Ascending aorta (tissue), 2 donors: ENCODE data around the gene YIF1A. TPM values are rescaled to one million over a fixed set of nuclear protein-coding genes. Genes with fewer than 3 reads are reported as not detected.

Experiments used
- DNase-seq, 2 donors: peaks; one replicate each; pipeline ENCODE4 v3.0.0-alpha.2; 2019; ENCODE audit warnings: low spot score in 2 of 2
- H3K27ac ChIP-seq, 2 donors: fragments of 200-600 bp; sonication (generic); one replicate each; pipeline ENCODE4 v1.5.1; 2016 to 2017; ENCODE audit warnings: mild to moderate bottlenecking in 1 of 2
- H3K27me3 ChIP-seq: fragments of 200-600 bp; sonication (generic); one replicate; pipeline ENCODE4 v1.5.1; 2017
- H3K36me3 ChIP-seq, 2 donors: fragments of 200-600 bp; sonication (generic); one replicate each; pipeline ENCODE4 v1.5.1; 2016
- H3K4me1 ChIP-seq, 2 donors: fragments of 200-600 bp; sonication (generic); one replicate each; pipeline ENCODE4 v1.5.1; 2016 to 2017; ENCODE audit warnings: mild to moderate bottlenecking in 1 of 2
- H3K4me3 ChIP-seq, 2 donors: fragments of 200-600 bp; sonication (generic); one replicate each; pipeline ENCODE4 v1.5.1; 2016 to 2017; ENCODE audit warnings: mild to moderate bottlenecking in 1 of 2
- H3K9me3 ChIP-seq, 2 donors: fragments of 200-600 bp; sonication (generic); one replicate each; pipeline ENCODE4 v1.5.1; 2016
- intact Hi-C: fragments of 100-400 bp; cut with DNase I; formaldehyde crosslinking; loops from one replicate; pipeline ENCODE4 v1.15.1; 2023
- total RNA-seq: library from RNA; depleted of rRNA; stranded (reverse); fragments of >200 nt; gene quantifications from one replicate; pipeline ENCODE4 v1.1.0, GENCODE V29; 2016
- TF ChIP-seq, protein P1 (sequence below), 3 experiments: fragments of 200-600 bp in 2 of 3; fragments of 450-650 bp in 1 of 3; sonication (generic) in 2 of 3; IDR thresholded peaks; one replicate each; pipeline ENCODE4 v1.5.1; 2016 to 2019; ENCODE audit warnings: antibody characterized with exemption in 3 of 3, mild to moderate bottlenecking in 1 of 3, moderate library complexity in 1 of 3

Gene YIF1A
- total RNA-seq, 1 donor from 2014 or later: 161 TPM

DNA sequence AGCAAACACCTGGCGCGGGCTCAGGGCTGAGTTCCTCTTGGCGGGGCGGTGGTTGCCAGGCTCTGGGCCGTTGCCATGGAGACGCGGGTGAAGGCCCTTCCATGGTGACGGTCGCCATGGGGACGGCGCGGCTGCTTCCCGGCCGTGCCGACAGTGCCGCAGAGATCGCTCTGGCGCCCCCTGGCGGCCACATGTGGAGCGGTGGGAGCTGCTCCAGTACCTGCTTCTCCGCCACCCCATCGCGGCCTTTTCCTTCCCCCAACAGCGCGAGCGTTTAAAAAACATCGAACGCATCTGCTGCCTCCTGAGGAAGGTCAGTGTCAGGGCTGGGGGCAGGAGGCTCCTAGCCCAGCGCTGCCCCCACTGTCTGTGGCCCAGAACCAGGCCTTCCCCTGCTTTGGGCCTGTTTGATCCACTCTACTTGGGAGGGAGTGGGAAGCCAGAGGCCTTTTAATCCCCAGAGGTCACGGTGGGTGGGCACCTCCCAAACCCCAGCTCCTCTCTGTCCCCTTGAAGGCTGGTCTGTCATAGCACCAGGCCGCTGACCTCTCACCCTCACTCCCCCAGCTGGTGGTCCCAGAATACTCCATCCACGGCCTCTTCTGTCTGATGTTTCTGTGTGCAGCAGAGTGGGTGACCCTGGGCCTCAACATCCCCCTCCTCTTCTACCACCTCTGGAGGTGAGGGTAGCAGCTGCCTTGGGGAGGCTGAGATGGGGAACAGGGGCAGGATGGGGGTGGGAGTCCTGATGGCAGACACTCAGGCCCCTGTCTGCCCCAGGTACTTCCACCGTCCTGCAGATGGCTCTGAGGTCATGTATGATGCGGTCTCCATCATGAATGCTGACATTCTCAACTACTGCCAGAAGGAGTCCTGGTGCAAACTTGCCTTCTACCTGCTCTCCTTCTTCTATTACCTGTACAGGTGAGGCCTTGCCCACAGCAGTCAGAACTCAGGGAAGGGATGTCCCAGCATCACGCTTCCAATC lies 6.2 kb downstream of the YIF1A start:
- TF ChIP-seq, protein P1, sequence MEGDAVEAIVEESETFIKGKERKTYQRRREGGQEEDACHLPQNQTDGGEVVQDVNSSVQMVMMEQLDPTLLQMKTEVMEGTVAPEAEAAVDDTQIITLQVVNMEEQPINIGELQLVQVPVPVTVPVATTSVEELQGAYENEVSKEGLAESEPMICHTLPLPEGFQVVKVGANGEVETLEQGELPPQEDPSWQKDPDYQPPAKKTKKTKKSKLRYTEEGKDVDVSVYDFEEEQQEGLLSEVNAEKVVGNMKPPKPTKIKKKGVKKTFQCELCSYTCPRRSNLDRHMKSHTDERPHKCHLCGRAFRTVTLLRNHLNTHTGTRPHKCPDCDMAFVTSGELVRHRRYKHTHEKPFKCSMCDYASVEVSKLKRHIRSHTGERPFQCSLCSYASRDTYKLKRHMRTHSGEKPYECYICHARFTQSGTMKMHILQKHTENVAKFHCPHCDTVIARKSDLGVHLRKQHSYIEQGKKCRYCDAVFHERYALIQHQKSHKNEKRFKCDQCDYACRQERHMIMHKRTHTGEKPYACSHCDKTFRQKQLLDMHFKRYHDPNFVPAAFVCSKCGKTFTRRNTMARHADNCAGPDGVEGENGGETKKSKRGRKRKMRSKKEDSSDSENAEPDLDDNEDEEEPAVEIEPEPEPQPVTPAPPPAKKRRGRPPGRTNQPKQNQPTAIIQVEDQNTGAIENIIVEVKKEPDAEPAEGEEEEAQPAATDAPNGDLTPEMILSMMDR (IDR thresholded peaks at IDR 0.05): peak; percentile 96 to 99 (median 98)
- Histone ChIP-seq H3K4me3 (no peak overlapping the region), H3K36me3 (peaks cover 0 to 17% of the 10 kb centered on the region in 2 donors), H3K27ac (no peak overlapping the region), H3K4me1 (peaks cover 2 to 22% of the 10 kb centered on the region in 2 donors), H3K9me3 (no peaks in the 10 kb centered on the region), H3K27me3 (no peaks in the 10 kb centered on the region)
- DNase-seq: peak; percentile 92 to 99
- intact Hi-C loops: loop anchor here (1.0 kb wide), 2 partner anchors 14 to 60 kb away; partner anchors contain the start of gene RAB1B

- no peak for DNase-seq
- Histone ChIP-seq H3K4me3 (no peak overlapping the region), H3K9me3 (no peaks in the 10 kb centered on the region), H3K36me3 (peaks cover 1 to 17% of the 10 kb centered on the region in 2 donors), H3K27ac (no peak overlapping the region), H3K4me1 (peaks cover 2 to 20% of the 10 kb centered on the region in 2 donors), H3K27me3 (no peaks in the 10 kb centered on the region)
- TF ChIP-seq, protein P1 (IDR thresholded peaks at IDR 0.05): no peak
- intact Hi-C loops: loop anchor here (1.0 kb wide), 2 partner anchors 14 to 60 kb away; partner anchors contain the start of gene RAB1B
Measured at GRCh38 chr11:66281776-66282467, 7.0 kb downstream of the YIF1A start.

DNA sequence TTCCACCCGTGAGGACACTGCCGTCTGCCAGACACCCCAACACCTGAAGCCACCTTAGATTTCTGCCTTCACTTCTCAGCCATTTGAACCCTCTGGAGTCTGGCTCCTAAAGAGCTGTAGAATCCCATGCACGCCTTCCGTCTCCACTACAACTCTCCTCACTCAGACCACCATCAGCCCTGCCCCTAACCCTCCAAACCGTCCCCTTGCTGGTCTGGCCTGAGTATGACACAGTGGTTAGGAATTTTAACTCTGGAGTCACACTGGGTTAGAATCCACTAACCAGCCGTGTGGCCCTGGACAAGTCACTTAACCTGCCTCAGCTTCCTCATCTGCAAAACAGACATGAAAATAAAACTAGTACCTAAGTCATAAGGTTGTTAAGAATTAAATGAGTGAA lies 7.9 kb downstream of the YIF1A start:
- Histone ChIP-seq H3K27me3 (no peaks in the 10 kb centered on the region), H3K27ac (no peak overlapping the region), H3K9me3 (no peaks in the 10 kb centered on the region), H3K4me1 (peaks cover 2 to 20% of the 10 kb centered on the region in 2 donors), H3K4me3 (no peak overlapping the region), H3K36me3 (peaks cover 3 to 22% of the 10 kb centered on the region in 2 donors)
- intact Hi-C loops: no loop called here
- no peak for DNase-seq
- TF ChIP-seq, protein P1 (IDR thresholded peaks at IDR 0.05): no peak

DNA sequence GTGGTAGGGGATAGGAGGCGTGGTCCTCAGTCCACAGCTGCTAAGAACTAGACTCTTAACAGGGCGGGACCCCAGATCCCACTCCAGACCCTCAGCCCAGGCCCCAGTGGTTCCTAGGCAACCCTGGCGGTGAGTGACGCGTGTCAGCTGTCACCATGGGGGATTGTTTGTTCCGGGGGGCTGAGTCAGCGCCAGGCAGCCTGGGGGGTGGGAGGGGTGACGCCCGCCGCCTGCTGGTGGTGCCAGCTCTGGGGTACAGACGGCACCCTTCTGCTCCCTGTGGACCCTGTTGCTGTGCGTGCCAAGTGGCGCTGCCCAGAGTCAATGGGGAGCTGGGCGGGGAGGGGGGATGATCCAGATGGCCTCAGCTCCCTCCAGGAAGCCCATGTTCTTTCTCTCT lies 8.5 kb downstream of the YIF1A start:
- TF ChIP-seq, protein P1 (IDR thresholded peaks at IDR 0.05): no peak
- no peak overlapping the region for H3K4me3 ChIP-seq
- DNase-seq: no peak
- peaks cover 2 to 20% of the 10 kb centered on the region in 2 donors for H3K4me1 ChIP-seq
- peaks cover 9 to 25% of the 10 kb centered on the region in 2 donors for H3K36me3 ChIP-seq
- no peak overlapping the region for H3K27ac ChIP-seq
- H3K9me3 ChIP-seq: no peaks in the 10 kb centered on the region
- no peaks in the 10 kb centered on the region for H3K27me3 ChIP-seq
- intact Hi-C loops: no loop called here

GRCh38 chr11:66279092-66279734 lies 9.7 kb downstream of the YIF1A start:
- Histone ChIP-seq H3K4me3 (no peak overlapping the region), H3K9me3 (no peaks in the 10 kb centered on the region), H3K4me1 (peaks cover 2 to 20% of the 10 kb centered on the region in 2 donors), H3K27me3 (no peaks in the 10 kb centered on the region), H3K36me3 (peaks cover 21 to 25% of the 10 kb centered on the region in 2 donors), H3K27ac (no peak overlapping the region)
- TF ChIP-seq, protein P1 (IDR thresholded peaks at IDR 0.05): no peak
- intact Hi-C loops: no loop called here
- no peak for DNase-seq
